GM23338 (cell line): ENCODE results near the gene TSLP. TPM values are rescaled to one million over a fixed set of nuclear protein-coding genes. Genes with fewer than 3 reads are reported as not detected.

ENCODE experiments used
- ATAC-seq: fragments of 200-7000 bp; cut with Tn5 transposase; 3 replicates; pipeline ENCODE4 v1.9.1; 2020
- DNase-seq: peaks from one replicate; pipeline ENCODE4 v3.0.0-alpha.2; 2015; ENCODE audit warnings: low spot score
- H2AFZ ChIP-seq: fragments of 200-600 bp; sonication (generic); 2 replicates; pipeline ENCODE4 v1.8.0; 2016; ENCODE audit warnings: antibody characterized with exemption, mild to moderate bottlenecking, moderate library complexity
- H3F3A ChIP-seq: fragments of 200-600 bp; sonication (generic); replicated peaks from 2 replicates; pipeline ENCODE4 v1.8.0; 2017; ENCODE audit warnings: antibody characterized with exemption, mixed run types, low read depth
- H3K27ac ChIP-seq: fragments of 200-600 bp; sonication (generic); 2 replicates; pipeline ENCODE4 v1.6.1; 2016; ENCODE audit warnings: low read depth
- H3K27me3 ChIP-seq: fragments of 200-600 bp; sonication (generic); 2 replicates; pipeline ENCODE4 v1.8.0; 2016; ENCODE audit warnings: mild to moderate bottlenecking, mixed run types, moderate library complexity; ENCODE audit not compliant: insufficient read depth
- H3K36me3 ChIP-seq: fragments of 200-600 bp; sonication (generic); 2 replicates; pipeline ENCODE4 v1.8.0; 2016; ENCODE audit warnings: mild to moderate bottlenecking; ENCODE audit not compliant: insufficient read depth
- H3K4me1 ChIP-seq: fragments of 200-600 bp; sonication (generic); 2 replicates; pipeline ENCODE4 v1.8.0; 2016; ENCODE audit warnings: mild to moderate bottlenecking, moderate library complexity; ENCODE audit not compliant: insufficient read depth
- H3K4me2 ChIP-seq: fragments of 200-600 bp; sonication (generic); 2 replicates; pipeline ENCODE4 v1.7.1; 2017; ENCODE audit warnings: mixed run types
- H3K4me3 ChIP-seq: fragments of 200-600 bp; sonication (generic); 2 replicates; pipeline ENCODE4 v1.6.1; 2016; ENCODE audit warnings: mixed run types
- H3K79me2 ChIP-seq: fragments of 200-600 bp; sonication (generic); replicated peaks from 2 replicates; pipeline ENCODE4 v1.8.0; 2017; ENCODE audit warnings: mild to moderate bottlenecking; ENCODE audit not compliant: insufficient read depth
- H3K9me2 ChIP-seq: fragments of 200-600 bp; sonication (generic); 2 replicates; pipeline ENCODE4 v1.8.0; 2017; ENCODE audit not compliant: insufficient read depth
- H4K20me1 ChIP-seq: fragments of 200-600 bp; sonication (generic); replicated peaks from 2 replicates; pipeline ENCODE4 v1.8.0; 2017; ENCODE audit warnings: mild to moderate bottlenecking; ENCODE audit not compliant: insufficient read depth
- H3K27ac Mint-ChIP-seq: 2 replicates; pipeline ENCODE4 v1.8.0; 2020; ENCODE audit warnings: inconsistent platforms, mild to moderate bottlenecking, moderate library complexity, mixed read lengths
- H3K27me3 Mint-ChIP-seq: 3 replicates; pipeline ENCODE4 v1.8.0; 2022; ENCODE audit warnings: low read depth, mild to moderate bottlenecking, moderate library complexity, mixed read lengths, inconsistent platforms; ENCODE audit not compliant: insufficient read depth, poor library complexity
- H3K36me3 Mint-ChIP-seq: 3 replicates; pipeline ENCODE4 v1.8.0; 2021; ENCODE audit warnings: low read depth, mild to moderate bottlenecking, inconsistent platforms, moderate library complexity, mixed read lengths
- H3K4me1 Mint-ChIP-seq: 3 replicates; pipeline ENCODE4 v1.8.0; 2020; ENCODE audit warnings: mild to moderate bottlenecking, inconsistent platforms, mixed read lengths
- H3K4me3 Mint-ChIP-seq: 3 replicates; pipeline ENCODE4 v1.8.0; 2021; ENCODE audit warnings: moderate library complexity, mild to moderate bottlenecking, inconsistent platforms, mixed read lengths
- H3K9me3 Mint-ChIP-seq: 3 replicates; pipeline ENCODE4 v1.8.0; 2020; ENCODE audit warnings: moderate library complexity, mild to moderate bottlenecking, inconsistent platforms, mixed read lengths
- CREB1 ChIP-seq: fragments of 250-450 bp; sonication (Bioruptor Pico); IDR thresholded peaks from 2 replicates; pipeline ENCODE4 v1.5.0; 2020; ENCODE audit warnings: low read depth, mild to moderate bottlenecking, moderate library complexity
- ETS1 ChIP-seq: IDR thresholded peaks from 2 replicates; pipeline ENCODE4 v1.6.1; 2016; ENCODE audit warnings: antibody characterized with exemption
- EZH2 ChIP-seq: fragments of 200-600 bp; sonication (generic); IDR thresholded peaks from one replicate; pipeline ENCODE4 v1.8.0; 2017; ENCODE audit warnings: antibody characterized with exemption, mild to moderate bottlenecking, low read depth; ENCODE audit not compliant: unreplicated experiment
- EZH2phosphoT487 ChIP-seq: fragments of 200-600 bp; sonication (generic); IDR thresholded peaks from one replicate; pipeline ENCODE4 v1.8.1; 2018; ENCODE audit warnings: antibody characterized with exemption; ENCODE audit not compliant: unreplicated experiment
- JUNB ChIP-seq: IDR thresholded peaks from one replicate; pipeline ENCODE4 v1.6.1; 2016; ENCODE audit warnings: antibody characterized with exemption; ENCODE audit not compliant: unreplicated experiment
- NANOG ChIP-seq: IDR thresholded peaks from 2 replicates; pipeline ENCODE4 v1.6.1; 2016; ENCODE audit warnings: antibody characterized with exemption, borderline replicate concordance
- POLR2AphosphoS5 ChIP-seq: IDR thresholded peaks from 2 replicates; pipeline ENCODE4 v1.6.1; 2016; ENCODE audit warnings: antibody characterized with exemption, low read depth
- STAT1 ChIP-seq: IDR thresholded peaks from one replicate; pipeline ENCODE4 v1.6.1; 2016; ENCODE audit warnings: antibody characterized with exemption; ENCODE audit not compliant: unreplicated experiment
- ZNF114 ChIP-seq: fragments of 250-450 bp; sonication (Bioruptor Pico); IDR thresholded peaks from 2 replicates; pipeline ENCODE4 v1.5.0; 2020; ENCODE audit warnings: mild to moderate bottlenecking, moderate library complexity
- ZNF331 ChIP-seq: fragments of 250-450 bp; sonication (Bioruptor Pico); IDR thresholded peaks from 2 replicates; pipeline ENCODE4 v1.5.0; 2020; ENCODE audit warnings: low read depth, mild to moderate bottlenecking, moderate library complexity
- ZNF462 ChIP-seq: fragments of 250-450 bp; sonication (Bioruptor Pico); IDR thresholded peaks from 2 replicates; pipeline ENCODE4 v1.5.0; 2020; ENCODE audit warnings: mild to moderate bottlenecking, moderate library complexity
- polyA plus RNA-seq: library from polyadenylated mRNA; unstranded; fragments of >200 nt; fragmentation: Nextera tagmentation; extraction: Ambion mirVana; gene quantifications from 2 replicates; pipeline ENCODE4 v1.2.1, GENCODE V29; 2016
- total RNA-seq: library from RNA; depleted of rRNA; stranded (reverse); fragments of >200 nt; shearing (Covaris generic); gene quantifications from 2 replicates; pipeline ENCODE4 v1.2.3, GENCODE V29; 2014
- TF ChIP-seq, protein P1 (sequence below): IDR thresholded peaks from one replicate; pipeline ENCODE4 v1.6.1; 2018; ENCODE audit warnings: antibody characterized with exemption; ENCODE audit not compliant: unreplicated experiment
- TF ChIP-seq, protein P2 (sequence below), 2 experiments: fragments of 200-600 bp in 1 of 2; sonication (generic) in 1 of 2; conservative IDR thresholded peaks; 2 replicates each; pipeline versions ENCODE4 v1.5.1 to v1.6.1; 2016 to 2017; ENCODE audit warnings: antibody characterized with exemption in 2 of 2, low read depth in 2 of 2, mild to moderate bottlenecking in 2 of 2, moderate library complexity in 1 of 2

The TSLP gene
- total and polyA plus RNA-seq, 2 experiments from 2014 or later: 0.35 to 1.5 TPM

GRCh38 chr5:111095982-111096381 lies 24.5 kb downstream of the TSLP start:
- DNase-seq: no peak
- TF ChIP-seq CREB1 (CRISPR knock-in tag) (no peak), ZNF462 (CRISPR knock-in tag) (no peak), ZNF331 (no peak), EZH2 (no peak), JUNB (no peak), POLR2AphosphoS5 (no peak), STAT1 (no peak), NANOG (no peak), ETS1 (no peak), ZNF114 (CRISPR knock-in tag) (no peak), EZH2phosphoT487 (no peak)
- TF ChIP-seq, protein P1, sequence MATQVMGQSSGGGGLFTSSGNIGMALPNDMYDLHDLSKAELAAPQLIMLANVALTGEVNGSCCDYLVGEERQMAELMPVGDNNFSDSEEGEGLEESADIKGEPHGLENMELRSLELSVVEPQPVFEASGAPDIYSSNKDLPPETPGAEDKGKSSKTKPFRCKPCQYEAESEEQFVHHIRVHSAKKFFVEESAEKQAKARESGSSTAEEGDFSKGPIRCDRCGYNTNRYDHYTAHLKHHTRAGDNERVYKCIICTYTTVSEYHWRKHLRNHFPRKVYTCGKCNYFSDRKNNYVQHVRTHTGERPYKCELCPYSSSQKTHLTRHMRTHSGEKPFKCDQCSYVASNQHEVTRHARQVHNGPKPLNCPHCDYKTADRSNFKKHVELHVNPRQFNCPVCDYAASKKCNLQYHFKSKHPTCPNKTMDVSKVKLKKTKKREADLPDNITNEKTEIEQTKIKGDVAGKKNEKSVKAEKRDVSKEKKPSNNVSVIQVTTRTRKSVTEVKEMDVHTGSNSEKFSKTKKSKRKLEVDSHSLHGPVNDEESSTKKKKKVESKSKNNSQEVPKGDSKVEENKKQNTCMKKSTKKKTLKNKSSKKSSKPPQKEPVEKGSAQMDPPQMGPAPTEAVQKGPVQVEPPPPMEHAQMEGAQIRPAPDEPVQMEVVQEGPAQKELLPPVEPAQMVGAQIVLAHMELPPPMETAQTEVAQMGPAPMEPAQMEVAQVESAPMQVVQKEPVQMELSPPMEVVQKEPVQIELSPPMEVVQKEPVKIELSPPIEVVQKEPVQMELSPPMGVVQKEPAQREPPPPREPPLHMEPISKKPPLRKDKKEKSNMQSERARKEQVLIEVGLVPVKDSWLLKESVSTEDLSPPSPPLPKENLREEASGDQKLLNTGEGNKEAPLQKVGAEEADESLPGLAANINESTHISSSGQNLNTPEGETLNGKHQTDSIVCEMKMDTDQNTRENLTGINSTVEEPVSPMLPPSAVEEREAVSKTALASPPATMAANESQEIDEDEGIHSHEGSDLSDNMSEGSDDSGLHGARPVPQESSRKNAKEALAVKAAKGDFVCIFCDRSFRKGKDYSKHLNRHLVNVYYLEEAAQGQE: no peak
- TF ChIP-seq, protein P2, sequence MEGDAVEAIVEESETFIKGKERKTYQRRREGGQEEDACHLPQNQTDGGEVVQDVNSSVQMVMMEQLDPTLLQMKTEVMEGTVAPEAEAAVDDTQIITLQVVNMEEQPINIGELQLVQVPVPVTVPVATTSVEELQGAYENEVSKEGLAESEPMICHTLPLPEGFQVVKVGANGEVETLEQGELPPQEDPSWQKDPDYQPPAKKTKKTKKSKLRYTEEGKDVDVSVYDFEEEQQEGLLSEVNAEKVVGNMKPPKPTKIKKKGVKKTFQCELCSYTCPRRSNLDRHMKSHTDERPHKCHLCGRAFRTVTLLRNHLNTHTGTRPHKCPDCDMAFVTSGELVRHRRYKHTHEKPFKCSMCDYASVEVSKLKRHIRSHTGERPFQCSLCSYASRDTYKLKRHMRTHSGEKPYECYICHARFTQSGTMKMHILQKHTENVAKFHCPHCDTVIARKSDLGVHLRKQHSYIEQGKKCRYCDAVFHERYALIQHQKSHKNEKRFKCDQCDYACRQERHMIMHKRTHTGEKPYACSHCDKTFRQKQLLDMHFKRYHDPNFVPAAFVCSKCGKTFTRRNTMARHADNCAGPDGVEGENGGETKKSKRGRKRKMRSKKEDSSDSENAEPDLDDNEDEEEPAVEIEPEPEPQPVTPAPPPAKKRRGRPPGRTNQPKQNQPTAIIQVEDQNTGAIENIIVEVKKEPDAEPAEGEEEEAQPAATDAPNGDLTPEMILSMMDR (conservative IDR thresholded peaks at IDR 0.05; ENCODE audit: low read depth in 2 of 2): no peak
- Histone ChIP-seq H3K9me2 (peaks cover 8% of the 10 kb centered on the region), H3K4me3 (no peak overlapping the region), H3F3A (no peaks in the 10 kb centered on the region), H3K27me3 (peaks cover 9% of the 10 kb centered on the region), H4K20me1 (peaks cover 30% of the 10 kb centered on the region; the same call in 1 of the 2 replicates), H2AFZ (no peak overlapping the region), H3K4me1 (peaks cover 10% of the 10 kb centered on the region), H3K79me2 (peaks cover 43% of the 10 kb centered on the region), H3K36me3 (peaks cover 50% of the 10 kb centered on the region), H3K4me2 (no peak overlapping the region), H3K27ac (no peak overlapping the region)
- Mint-ChIP-seq H3K4me3 (no peak overlapping the region), H3K9me3 (peaks cover 11% of the 10 kb centered on the region), H3K27me3 (peaks cover 11% of the 10 kb centered on the region), H3K36me3 (peaks cover 48% of the 10 kb centered on the region; the same call in 2 of the 3 replicates), H3K4me1 (peaks cover 13% of the 10 kb centered on the region), H3K27ac (no peak overlapping the region)
- no peak for ATAC-seq
